ES-I3 (cell line): ENCODE measurements around the gene DAAM1.
A peak's percentile ranks its signal among the peaks of the same experiment; 100 is the strongest.

Source experiments
- H3K36me3 ChIP-seq: 2 replicates; pipeline ENCODE4 v1.6.1; 2013; ENCODE audit warnings: mild to moderate bottlenecking, low read length, control low read depth, moderate library complexity; ENCODE audit not compliant: insufficient read depth
- H3K4me1 ChIP-seq: 2 replicates; pipeline ENCODE4 v1.6.1; 2013; ENCODE audit warnings: mild to moderate bottlenecking, control low read depth, low read length; ENCODE audit not compliant: insufficient read depth
- H3K9ac ChIP-seq: 2 replicates; pipeline ENCODE4 v1.6.1; 2013; ENCODE audit warnings: low read depth, mild to moderate bottlenecking, low read length, moderate library complexity
- H3K9me3 ChIP-seq: 2 replicates; pipeline ENCODE4 v1.6.1; 2013; ENCODE audit warnings: mild to moderate bottlenecking, low read length, moderate library complexity; ENCODE audit not compliant: control insufficient read depth, insufficient read depth

DAAM1 gene

GRCh38 chr14:59176765-59177164 lies 11.7 kb upstream of the DAAM1 start:
- Histone ChIP-seq H3K9ac (no peak overlapping the region), H3K36me3 (no peaks in the 10 kb centered on the region), H3K9me3 (no peaks in the 10 kb centered on the region), H3K4me1 (peaks cover 6% of the 10 kb centered on the region)

- Histone ChIP-seq H3K9me3 (no peaks in the 10 kb centered on the region), H3K36me3 (no peaks in the 10 kb centered on the region), H3K9ac (no peak overlapping the region), H3K4me1 (peaks cover 6% of the 10 kb centered on the region)
Observed at GRCh38 chr14:59177262-59177661, 11.2 kb upstream of the DAAM1 start.

- Histone ChIP-seq H3K36me3 (no peaks in the 10 kb centered on the region), H3K9ac (no peak overlapping the region), H3K4me1 (peaks cover 6% of the 10 kb centered on the region), H3K9me3 (no peaks in the 10 kb centered on the region)
Observed at GRCh38 chr14:59181791-59182190, 6.7 kb upstream of the DAAM1 start.

- H3K9ac ChIP-seq, result no peak overlapping the region
- H3K9me3 ChIP-seq, result no peaks in the 10 kb centered on the region
- H3K36me3 ChIP-seq, result no peaks in the 10 kb centered on the region
- H3K4me1 ChIP-seq, result peaks cover 4% of the 10 kb centered on the region
Observed at GRCh38 chr14:59182641-59183040, 5.8 kb upstream of the DAAM1 start.

GRCh38 chr14:59183150-59183549 lies 5.3 kb upstream of the DAAM1 start:
- no peaks in the 10 kb centered on the region for H3K9me3 ChIP-seq
- no peaks in the 10 kb centered on the region for H3K36me3 ChIP-seq
- H3K4me1 ChIP-seq, result no peaks in the 10 kb centered on the region
- H3K9ac ChIP-seq, result no peak overlapping the region

- Histone ChIP-seq H3K9ac (no peak overlapping the region), H3K4me1 (no peaks in the 10 kb centered on the region), H3K9me3 (no peaks in the 10 kb centered on the region), H3K36me3 (no peaks in the 10 kb centered on the region)
Observed at GRCh38 chr14:59184396-59184795, 4.1 kb upstream of the DAAM1 start.

GRCh38 chr14:59185676-59186075 lies 2.8 kb upstream of the DAAM1 start:
- no peaks in the 10 kb centered on the region for H3K9me3 ChIP-seq

GRCh38 chr14:59186306-59186705 lies 2.2 kb upstream of the DAAM1 start:
- Histone ChIP-seq H3K36me3 (no peaks in the 10 kb centered on the region), H3K9me3 (no peaks in the 10 kb centered on the region), H3K9ac (no peak overlapping the region), H3K4me1 (no peaks in the 10 kb centered on the region)

More at GRCh38 chr14:59185676-59186075, 2.8 kb upstream of the DAAM1 start:
- Histone ChIP-seq H3K9ac (no peak overlapping the region), H3K36me3 (no peaks in the 10 kb centered on the region), H3K4me1 (no peaks in the 10 kb centered on the region)

GRCh38 chr14:59187118-59187517 lies 1.3 kb upstream of the DAAM1 start:
- H3K4me1 ChIP-seq, result peaks cover 5% of the 10 kb centered on the region; the same call in 1 of the 2 replicates
- H3K9me3 ChIP-seq, result no peaks in the 10 kb centered on the region
- H3K36me3 ChIP-seq, result no peaks in the 10 kb centered on the region
- no peak overlapping the region for H3K9ac ChIP-seq

- no peaks in the 10 kb centered on the region for H3K9me3 ChIP-seq
- H3K36me3 ChIP-seq, result no peaks in the 10 kb centered on the region
- H3K9ac ChIP-seq, result peak overlapping the region; percentile 78
- H3K4me1 ChIP-seq, result peaks cover 6% of the 10 kb centered on the region; the same call in 1 of the 2 replicates
Observed at GRCh38 chr14:59187802-59188460, 536 bp upstream of the DAAM1 start.

GRCh38 chr14:59189091-59189785 lies 771 bp downstream of the DAAM1 start:
- H3K4me1 ChIP-seq, result peaks cover 6% of the 10 kb centered on the region; the same call in 1 of the 2 replicates
- peak overlapping the region; percentile 70 for H3K9ac ChIP-seq

GRCh38 chr14:59189786-59190368 lies 1.4 kb downstream of the DAAM1 start:
- H3K9ac ChIP-seq, result peak overlapping the region; percentile 70
- H3K36me3 ChIP-seq, result no peaks in the 10 kb centered on the region
- H3K9me3 ChIP-seq, result no peaks in the 10 kb centered on the region
- H3K4me1 ChIP-seq, result peaks cover 6% of the 10 kb centered on the region; the same call in 1 of the 2 replicates

More at GRCh38 chr14:59189091-59189785, 771 bp downstream of the DAAM1 start:
- no peaks in the 10 kb centered on the region for H3K9me3 ChIP-seq
- H3K36me3 ChIP-seq, result no peaks in the 10 kb centered on the region

- no peaks in the 10 kb centered on the region for H3K36me3 ChIP-seq
Observed at GRCh38 chr14:59190372-59190771, 1.9 kb downstream of the DAAM1 start.

GRCh38 chr14:59195912-59196311 lies 7.4 kb downstream of the DAAM1 start:
- Histone ChIP-seq H3K9me3 (no peaks in the 10 kb centered on the region), H3K4me1 (peaks cover 8% of the 10 kb centered on the region; the same call in 1 of the 2 replicates), H3K36me3 (no peaks in the 10 kb centered on the region), H3K9ac (no peak overlapping the region)

More at GRCh38 chr14:59190372-59190771, 1.9 kb downstream of the DAAM1 start:
- peaks cover 6% of the 10 kb centered on the region; the same call in 1 of the 2 replicates for H3K4me1 ChIP-seq
- H3K9ac ChIP-seq, result peak overlapping the region; percentile 70; the same call in 1 of the 2 replicates
- no peaks in the 10 kb centered on the region for H3K9me3 ChIP-seq
